ENCODE data around the gene HEBP1.

The HEBP1 gene

GRCh38 chr12:13033476-13033875 is 33.4 kb upstream of the HEBP1 start:
- ChIA-PET CTCF (interaction anchor here (1.5 kb wide), 1 partner anchor 10 kb away, joined by 6 read pairs; the partner anchor contains the start of gene FAM234B), POLR2A (no interaction called here)
- TF ChIP-seq LEF1 (IDR thresholded peaks at IDR 0.05; ENCODE audit: borderline replicate concordance) (no peak), SP1 (IDR thresholded peaks at IDR 0.05) (no peak), ARNT (IDR thresholded peaks at IDR 0.05) (no peak), ZNF384 (IDR thresholded peaks at IDR 0.05) (no peak), ELF4 (IDR thresholded peaks at IDR 0.05) (no peak), NFRKB (IDR thresholded peaks at IDR 0.05) (no peak), FOXA1 (IDR thresholded peaks at IDR 0.05) (no peak), CTBP1 (IDR thresholded peaks at IDR 0.05; ENCODE audit: borderline replicate concordance) (no peak), FOXK2 (IDR thresholded peaks at IDR 0.05) (no peak), SUZ12 (IDR thresholded peaks at IDR 0.05) (no peak), HDGF (IDR thresholded peaks at IDR 0.05; ENCODE audit: borderline replicate concordance) (no peak)
- no peak for DNase-seq (ENCODE audit: extremely low spot score)

- CTCF ChIA-PET = no interaction called here
- TF ChIP-seq, protein P1, sequence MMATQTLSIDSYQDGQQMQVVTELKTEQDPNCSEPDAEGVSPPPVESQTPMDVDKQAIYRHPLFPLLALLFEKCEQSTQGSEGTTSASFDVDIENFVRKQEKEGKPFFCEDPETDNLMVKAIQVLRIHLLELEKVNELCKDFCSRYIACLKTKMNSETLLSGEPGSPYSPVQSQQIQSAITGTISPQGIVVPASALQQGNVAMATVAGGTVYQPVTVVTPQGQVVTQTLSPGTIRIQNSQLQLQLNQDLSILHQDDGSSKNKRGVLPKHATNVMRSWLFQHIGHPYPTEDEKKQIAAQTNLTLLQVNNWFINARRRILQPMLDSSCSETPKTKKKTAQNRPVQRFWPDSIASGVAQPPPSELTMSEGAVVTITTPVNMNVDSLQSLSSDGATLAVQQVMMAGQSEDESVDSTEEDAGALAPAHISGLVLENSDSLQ (IDR thresholded peaks at IDR 0.05) = peak; percentile 66
- TF ChIP-seq CTBP1 (IDR thresholded peaks at IDR 0.05; ENCODE audit: borderline replicate concordance) = no peak
- POLR2A ChIA-PET = no interaction called here
- DNase-seq (ENCODE audit: extremely low spot score) = no peak
Measured at GRCh38 chr12:13032164-13032563, 32.1 kb upstream of the HEBP1 start.

DNA sequence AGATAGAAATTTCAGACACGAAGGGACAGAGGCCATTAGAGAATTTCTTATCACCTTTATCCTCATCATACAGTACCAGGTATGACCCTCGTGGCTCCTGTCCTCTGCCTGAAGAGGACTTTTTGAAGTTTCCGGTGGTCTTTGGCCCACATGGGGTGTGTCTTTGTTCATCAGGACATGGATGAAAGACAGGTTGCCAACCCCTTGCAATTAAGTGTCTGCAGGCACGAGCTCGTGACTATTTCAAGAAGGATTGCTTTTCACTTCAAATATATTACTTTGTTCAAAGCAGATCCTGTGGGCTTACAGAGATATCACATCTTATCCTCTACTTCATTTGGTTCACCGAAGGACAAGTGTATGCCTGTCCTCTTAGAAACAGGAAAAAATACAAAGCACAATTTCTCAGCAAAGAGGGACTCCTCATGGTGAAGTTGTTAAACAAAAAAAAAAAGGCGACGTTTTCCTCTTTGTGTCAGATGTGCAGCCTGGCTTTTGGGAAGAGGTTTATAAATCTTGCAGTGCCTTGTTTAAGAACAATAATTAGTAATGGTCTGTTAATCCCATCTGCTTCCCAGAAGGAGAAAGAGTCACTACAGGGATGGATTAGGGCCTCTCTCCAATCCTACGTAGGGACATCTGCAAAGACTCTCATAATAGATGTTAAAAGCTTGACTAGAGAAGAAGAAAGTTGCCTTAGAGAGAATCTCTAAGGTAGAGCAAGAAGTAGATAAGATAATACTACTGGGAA is 30.7 kb upstream of the HEBP1 start:
- ChIA-PET POLR2A (no interaction called here), CTCF (interaction anchor here (0.6 kb wide), 1 partner anchor 656 kb away, joined by 4 read pairs; no protein-coding TSS in a partner anchor)
- TF ChIP-seq FOXM1 (IDR thresholded peaks at IDR 0.05; ENCODE audit: borderline replicate concordance) = no peak
- TF ChIP-seq FOXK2 (IDR thresholded peaks at IDR 0.05) = no peak
- no peak for TF ChIP-seq LEF1 (IDR thresholded peaks at IDR 0.05; ENCODE audit: borderline replicate concordance)
- no peak for TF ChIP-seq ELF4 (IDR thresholded peaks at IDR 0.05)
- TF ChIP-seq, protein P1 (IDR thresholded peaks at IDR 0.05) = no peak
- no peak for TF ChIP-seq FOXA1 (IDR thresholded peaks at IDR 0.05)
- no peak for TF ChIP-seq ARNT (IDR thresholded peaks at IDR 0.05)
- no peak for TF ChIP-seq SP1 (IDR thresholded peaks at IDR 0.05)
- TF ChIP-seq NFRKB (IDR thresholded peaks at IDR 0.05) = no peak
- no peak for TF ChIP-seq L3MBTL2 (conservative IDR thresholded peaks at IDR 0.05)
- no peak for TF ChIP-seq HDGF (IDR thresholded peaks at IDR 0.05; ENCODE audit: borderline replicate concordance)
- no peak for TF ChIP-seq TARDBP (IDR thresholded peaks at IDR 0.05)
- TF ChIP-seq SUZ12 (IDR thresholded peaks at IDR 0.05) = no peak
- no peak for TF ChIP-seq BHLHE40 (IDR thresholded peaks at IDR 0.05; ENCODE audit: borderline replicate concordance)
- no peak for TF ChIP-seq ZNF384 (IDR thresholded peaks at IDR 0.05)
- DNase-seq (ENCODE audit: extremely low spot score) = no peak

- ChIA-PET POLR2A (no interaction called here), CTCF (no interaction called here)
- TF ChIP-seq BHLHE40 (IDR thresholded peaks at IDR 0.05; ENCODE audit: borderline replicate concordance) (no peak), CTBP1 (IDR thresholded peaks at IDR 0.05; ENCODE audit: borderline replicate concordance) (no peak), FOXK2 (IDR thresholded peaks at IDR 0.05) (no peak)
- DNase-seq (ENCODE audit: extremely low spot score) = no peak
Measured at GRCh38 chr12:13028825-13029570, 28.9 kb upstream of the HEBP1 start.

DNA sequence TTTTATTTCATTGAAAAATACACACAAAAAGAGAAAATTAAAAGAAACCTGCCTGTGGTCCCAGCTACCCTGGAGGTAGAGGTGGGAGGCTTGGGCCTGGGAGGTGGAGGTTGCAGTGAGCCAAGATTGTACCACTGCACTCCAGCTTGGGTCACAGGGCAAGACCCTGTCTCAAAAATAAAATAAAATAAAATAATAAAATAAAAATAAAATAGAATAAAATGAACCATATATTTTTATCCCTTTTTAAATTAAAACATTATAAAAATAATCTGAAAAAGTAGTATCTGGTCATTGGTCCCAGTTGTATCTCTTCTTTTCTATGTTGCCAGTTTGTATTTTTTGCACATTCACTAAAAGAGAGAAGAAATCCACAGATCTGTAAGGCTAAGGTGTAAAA is 27.4 kb upstream of the HEBP1 start:
- POLR2A ChIA-PET = no interaction called here
- DNase-seq (ENCODE audit: extremely low spot score) = no peak
- no peak for TF ChIP-seq TARDBP (IDR thresholded peaks at IDR 0.05)
- TF ChIP-seq NFRKB (IDR thresholded peaks at IDR 0.05) = no peak
- TF ChIP-seq, protein P1 (IDR thresholded peaks at IDR 0.05) = no peak
- TF ChIP-seq SP1 (IDR thresholded peaks at IDR 0.05) = no peak
- TF ChIP-seq CTBP1 (IDR thresholded peaks at IDR 0.05; ENCODE audit: borderline replicate concordance) = no peak
- TF ChIP-seq ARNT (IDR thresholded peaks at IDR 0.05) = no peak
- TF ChIP-seq SUZ12 (IDR thresholded peaks at IDR 0.05) = no peak
- no peak for TF ChIP-seq LEF1 (IDR thresholded peaks at IDR 0.05; ENCODE audit: borderline replicate concordance)
- CTCF ChIA-PET = no interaction called here

DNA sequence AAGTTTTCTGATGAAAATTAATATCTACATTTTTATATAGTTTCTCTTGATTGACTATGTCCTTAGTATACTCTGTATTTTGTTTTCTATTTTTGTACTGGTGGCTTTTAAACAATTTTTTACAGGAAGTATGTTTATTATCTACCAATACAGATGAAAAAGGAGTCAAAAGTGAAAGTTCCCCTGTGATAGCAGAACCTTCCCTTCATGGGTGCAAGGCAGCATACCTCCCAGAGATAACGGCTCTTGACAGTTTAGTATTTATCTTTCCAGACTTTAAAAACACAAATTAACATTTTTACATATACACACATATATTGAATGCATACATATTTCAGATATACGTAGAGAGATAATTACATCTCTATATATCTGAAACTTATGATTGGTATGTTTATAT is 27.0 kb upstream of the HEBP1 start:
- DNase-seq (ENCODE audit: extremely low spot score) = no peak
- TF ChIP-seq ELF4 (IDR thresholded peaks at IDR 0.05) (no peak), TARDBP (IDR thresholded peaks at IDR 0.05) (no peak), CTBP1 (IDR thresholded peaks at IDR 0.05; ENCODE audit: borderline replicate concordance) (no peak), NFRKB (IDR thresholded peaks at IDR 0.05) (no peak), FOXA1 (IDR thresholded peaks at IDR 0.05) (no peak), FOXM1 (IDR thresholded peaks at IDR 0.05; ENCODE audit: borderline replicate concordance) (no peak), HDGF (IDR thresholded peaks at IDR 0.05; ENCODE audit: borderline replicate concordance) (no peak), ZNF384 (IDR thresholded peaks at IDR 0.05) (no peak), SP1 (IDR thresholded peaks at IDR 0.05) (no peak), BHLHE40 (IDR thresholded peaks at IDR 0.05; ENCODE audit: borderline replicate concordance) (no peak), ARNT (IDR thresholded peaks at IDR 0.05) (no peak), LEF1 (IDR thresholded peaks at IDR 0.05; ENCODE audit: borderline replicate concordance) (no peak), FOXK2 (IDR thresholded peaks at IDR 0.05) (no peak), SUZ12 (IDR thresholded peaks at IDR 0.05) (no peak), L3MBTL2 (conservative IDR thresholded peaks at IDR 0.05) (no peak)
- TF ChIP-seq, protein P1 (IDR thresholded peaks at IDR 0.05) = no peak
- ChIA-PET CTCF (no interaction called here), POLR2A (no interaction called here)
